Stimulated activated naive CD8-positive, alpha-beta T cell treated with anti-CD3 and anti-CD28 coated beads, Interleukin-15, Interleukin-2, amounts not matched to agents 100 ng/mL and 50 ng/mL, for 24 hours (primary cell): ENCODE data around the gene CYP4A11.
"Not testable (repeated sequence)": the region's sequence is repeated elsewhere in the genome, so short reads cannot be mapped to it uniquely, and the experiment has no call there.

ENCODE experiments used
- H3K27ac Mint-ChIP-seq: one replicate; pipeline ENCODE4 v1.8.0; 2021; ENCODE audit warnings: mild to moderate bottlenecking, mixed read lengths
- H3K27me3 Mint-ChIP-seq: one replicate; pipeline ENCODE4 v1.8.0; 2021; ENCODE audit warnings: mixed read lengths
- H3K36me3 Mint-ChIP-seq: one replicate; pipeline ENCODE4 v1.8.0; 2021; ENCODE audit warnings: low read depth, mixed read lengths
- H3K4me1 Mint-ChIP-seq: one replicate; pipeline ENCODE4 v1.8.0; 2021; ENCODE audit warnings: low read depth, mixed read lengths
- H3K4me3 Mint-ChIP-seq: one replicate; pipeline ENCODE4 v1.8.0; 2021; ENCODE audit warnings: mild to moderate bottlenecking, mixed read lengths
- H3K9me3 Mint-ChIP-seq: one replicate; pipeline ENCODE4 v1.8.0; 2021; ENCODE audit warnings: mixed read lengths

The CYP4A11 gene, protein sequence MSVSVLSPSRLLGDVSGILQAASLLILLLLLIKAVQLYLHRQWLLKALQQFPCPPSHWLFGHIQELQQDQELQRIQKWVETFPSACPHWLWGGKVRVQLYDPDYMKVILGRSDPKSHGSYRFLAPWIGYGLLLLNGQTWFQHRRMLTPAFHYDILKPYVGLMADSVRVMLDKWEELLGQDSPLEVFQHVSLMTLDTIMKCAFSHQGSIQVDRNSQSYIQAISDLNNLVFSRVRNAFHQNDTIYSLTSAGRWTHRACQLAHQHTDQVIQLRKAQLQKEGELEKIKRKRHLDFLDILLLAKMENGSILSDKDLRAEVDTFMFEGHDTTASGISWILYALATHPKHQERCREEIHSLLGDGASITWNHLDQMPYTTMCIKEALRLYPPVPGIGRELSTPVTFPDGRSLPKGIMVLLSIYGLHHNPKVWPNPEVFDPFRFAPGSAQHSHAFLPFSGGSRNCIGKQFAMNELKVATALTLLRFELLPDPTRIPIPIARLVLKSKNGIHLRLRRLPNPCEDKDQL

GRCh38 chr1:46941135-46941694, at the start of gene CYP4A11:
Gene CYP4A11 (minus strand): TSS chr1:46941476. CDS start chr1:46941433, 43 bp downstream.
- Mint-ChIP-seq H3K27ac (no peak within 1 kb of the TSS), H3K27me3 (peaks cover 3% of the 10 kb centered on the region), H3K36me3 (no peaks in the 10 kb centered on the region), H3K4me3 (no peak within 1 kb of the TSS), H3K4me1 (no peaks in the 10 kb centered on the region), H3K9me3 (no peaks in the 10 kb centered on the region)

DNA sequence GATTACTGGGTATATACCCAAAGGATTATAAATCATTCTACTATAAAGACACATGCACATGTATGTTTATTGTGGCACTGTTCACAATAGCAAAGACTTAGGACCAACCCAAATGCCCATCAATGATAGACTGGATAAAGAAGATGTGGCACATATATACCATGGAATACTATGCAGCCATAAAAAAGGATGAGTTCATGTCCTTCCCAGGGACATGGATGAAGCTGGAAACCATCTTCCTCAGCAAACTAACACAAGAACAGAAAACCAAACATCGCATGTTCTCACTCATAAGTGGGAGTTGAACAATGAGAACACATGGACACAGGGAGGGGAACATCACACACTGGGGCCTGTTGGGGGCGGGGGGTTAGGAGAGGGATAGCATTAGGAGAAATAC, 49.3 kb upstream of the CYP4A11 start:
- not testable (repeated sequence) for H3K36me3 Mint-ChIP-seq, H3K9me3 Mint-ChIP-seq, H3K4me3 Mint-ChIP-seq, H3K27me3 Mint-ChIP-seq, H3K4me1 Mint-ChIP-seq, H3K27ac Mint-ChIP-seq

- H3K36me3 Mint-ChIP-seq = no peaks in the 10 kb centered on the region
- H3K27ac Mint-ChIP-seq = no peak overlapping the region
- no peaks in the 10 kb centered on the region for H3K4me1 Mint-ChIP-seq
- peaks cover 2% of the 10 kb centered on the region for H3K9me3 Mint-ChIP-seq
- H3K4me3 Mint-ChIP-seq = no peak overlapping the region
- H3K27me3 Mint-ChIP-seq = peaks cover 16% of the 10 kb centered on the region
These were observed 42.7 kb upstream of the CYP4A11 start for GRCh38 chr1:46983830-46984586.

DNA sequence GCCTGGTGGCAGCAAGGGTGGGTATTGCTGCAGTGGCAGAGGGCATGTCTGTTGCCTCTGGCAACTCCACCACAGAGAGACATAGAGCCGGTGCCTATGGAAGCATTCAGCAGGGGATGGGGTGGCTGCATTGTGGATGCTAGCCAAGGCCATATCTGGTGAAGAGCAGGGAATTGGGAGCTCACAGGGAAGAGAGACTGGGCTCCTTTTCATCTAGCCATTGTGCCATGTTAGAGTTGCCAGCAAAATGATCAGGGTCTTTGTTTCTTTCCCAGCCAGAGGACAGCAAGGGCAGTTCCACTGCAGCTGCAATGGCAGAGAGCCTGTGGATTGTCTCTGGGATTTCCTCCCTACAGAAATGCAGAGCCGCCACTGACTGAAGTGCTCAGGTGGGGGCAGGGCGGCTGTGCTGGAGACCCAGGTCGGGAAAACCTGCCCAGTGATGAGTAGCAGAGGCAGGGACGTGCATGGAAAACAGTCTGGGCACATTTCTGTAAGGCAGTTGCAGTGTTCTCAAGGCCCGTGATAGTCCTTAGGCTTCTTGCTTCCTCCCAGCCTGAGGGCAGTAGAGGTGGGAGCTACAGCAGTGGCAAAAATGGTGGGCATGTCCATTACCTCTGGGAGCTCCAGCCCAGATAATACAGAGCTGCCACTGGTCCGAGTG, 42.0 kb upstream of the CYP4A11 start:
- no peak overlapping the region for H3K4me3 Mint-ChIP-seq
- H3K36me3 Mint-ChIP-seq = no peaks in the 10 kb centered on the region
- peaks cover 22% of the 10 kb centered on the region for H3K27me3 Mint-ChIP-seq
- no peaks in the 10 kb centered on the region for H3K4me1 Mint-ChIP-seq
- no peak overlapping the region for H3K27ac Mint-ChIP-seq
- H3K9me3 Mint-ChIP-seq = peaks cover 8% of the 10 kb centered on the region

- peaks cover 37% of the 10 kb centered on the region for H3K27me3 Mint-ChIP-seq
- no peaks in the 10 kb centered on the region for H3K36me3 Mint-ChIP-seq
- no peaks in the 10 kb centered on the region for H3K9me3 Mint-ChIP-seq
These were observed 27.8 kb upstream of the CYP4A11 start for GRCh38 chr1:46969014-46969619.

DNA sequence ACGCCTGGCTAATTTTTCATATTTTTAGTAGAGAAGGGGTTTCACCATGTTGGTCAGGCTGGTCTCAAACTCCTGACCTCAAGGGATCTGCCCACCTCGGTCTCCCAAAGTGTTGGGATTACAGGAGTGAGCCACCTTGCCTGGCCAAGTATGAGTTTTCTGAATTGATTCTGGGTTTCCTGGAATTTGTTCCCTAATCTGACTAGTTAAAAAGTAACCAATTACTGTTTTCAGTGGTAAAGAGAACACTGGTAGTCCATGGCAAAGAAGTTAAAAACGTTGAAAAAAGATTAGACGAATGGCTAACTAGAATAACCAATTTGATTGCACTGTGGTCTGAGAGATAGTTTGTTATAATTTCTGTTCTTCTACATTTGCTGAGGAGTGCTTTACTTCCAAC, 21.0 kb upstream of the CYP4A11 start:
- not testable (repeated sequence) for H3K4me1 Mint-ChIP-seq, H3K27ac Mint-ChIP-seq, H3K4me3 Mint-ChIP-seq, H3K36me3 Mint-ChIP-seq, H3K9me3 Mint-ChIP-seq
- H3K27me3 Mint-ChIP-seq = peaks cover 32% of the 10 kb centered on the region

More at GRCh38 chr1:46969014-46969619, 27.8 kb upstream of the CYP4A11 start:
- Mint-ChIP-seq H3K4me1 (no peaks in the 10 kb centered on the region), H3K4me3 (no peak overlapping the region), H3K27ac (no peak overlapping the region)

GRCh38 chr1:46961066-46961758, 19.9 kb upstream of the CYP4A11 start:
- H3K4me1 Mint-ChIP-seq = no peaks in the 10 kb centered on the region
- no peak overlapping the region for H3K27ac Mint-ChIP-seq
- no peaks in the 10 kb centered on the region for H3K36me3 Mint-ChIP-seq
- H3K4me3 Mint-ChIP-seq = no peak overlapping the region
- H3K27me3 Mint-ChIP-seq = peaks cover 29% of the 10 kb centered on the region
- no peaks in the 10 kb centered on the region for H3K9me3 Mint-ChIP-seq

GRCh38 chr1:46960250-46960649, 19.0 kb upstream of the CYP4A11 start:
- Mint-ChIP-seq H3K36me3 (no peaks in the 10 kb centered on the region), H3K9me3 (no peaks in the 10 kb centered on the region), H3K27ac (no peak overlapping the region), H3K4me3 (no peak overlapping the region), H3K4me1 (no peaks in the 10 kb centered on the region), H3K27me3 (peaks cover 25% of the 10 kb centered on the region)

- H3K27me3 Mint-ChIP-seq = peaks cover 26% of the 10 kb centered on the region
- H3K4me1 Mint-ChIP-seq, H3K9me3 Mint-ChIP-seq, H3K27ac Mint-ChIP-seq, H3K36me3 Mint-ChIP-seq, H3K4me3 Mint-ChIP-seq: not testable (repeated sequence)
These were observed 13.8 kb upstream of the CYP4A11 start for GRCh38 chr1:46955116-46955515.

DNA sequence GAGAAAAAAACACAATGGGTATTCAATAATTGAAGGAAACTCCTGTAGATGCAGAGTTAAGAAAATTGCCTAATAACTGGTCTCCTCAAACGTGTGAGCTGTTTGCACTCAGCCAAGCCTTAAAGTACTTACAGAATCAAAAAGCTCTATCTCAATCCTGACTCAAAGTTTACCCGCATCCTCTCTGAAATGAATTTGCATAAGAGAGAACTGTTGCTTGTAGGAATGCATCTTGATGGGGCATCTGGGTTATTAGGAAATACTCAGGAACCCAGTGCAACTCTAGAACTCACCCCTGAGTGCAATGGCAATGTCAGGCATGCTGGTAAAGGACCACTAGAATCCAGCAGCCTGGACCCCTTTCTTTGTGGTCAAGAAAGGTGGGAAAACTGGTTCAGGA, 12.6 kb upstream of the CYP4A11 start:
- H3K4me3 Mint-ChIP-seq, H3K27ac Mint-ChIP-seq, H3K36me3 Mint-ChIP-seq: not testable (repeated sequence)

DNA sequence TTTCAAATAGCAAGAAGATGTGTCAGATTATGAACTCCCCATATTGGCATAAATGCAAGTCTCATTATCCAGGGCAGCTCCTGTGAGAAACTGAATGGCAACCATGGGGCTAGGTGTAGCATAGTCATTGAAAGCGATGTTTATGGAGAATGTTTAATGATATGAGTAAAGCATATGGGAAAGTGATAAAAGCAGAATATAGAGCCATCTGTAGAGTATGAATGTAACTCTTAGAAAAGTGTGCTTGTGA, 8.1 kb upstream of the CYP4A11 start:
- H3K36me3 Mint-ChIP-seq, H3K27ac Mint-ChIP-seq, H3K4me1 Mint-ChIP-seq, H3K9me3 Mint-ChIP-seq, H3K4me3 Mint-ChIP-seq: not testable (repeated sequence)
- peaks cover 16% of the 10 kb centered on the region for H3K27me3 Mint-ChIP-seq

More for the DNA sequence above, 12.6 kb upstream of the CYP4A11 start:
- not testable (repeated sequence) for H3K4me1 Mint-ChIP-seq, H3K9me3 Mint-ChIP-seq
- peaks cover 29% of the 10 kb centered on the region for H3K27me3 Mint-ChIP-seq

- H3K9me3 Mint-ChIP-seq = no peaks in the 10 kb centered on the region
- H3K4me3 Mint-ChIP-seq = no peak overlapping the region
- peaks cover 16% of the 10 kb centered on the region for H3K27me3 Mint-ChIP-seq
- no peaks in the 10 kb centered on the region for H3K4me1 Mint-ChIP-seq
- H3K27ac Mint-ChIP-seq = no peak overlapping the region
- no peaks in the 10 kb centered on the region for H3K36me3 Mint-ChIP-seq
These were observed 7.5 kb upstream of the CYP4A11 start for GRCh38 chr1:46948629-46949416.

GRCh38 chr1:46947706-46948105, 6.4 kb upstream of the CYP4A11 start:
- not testable (repeated sequence) for H3K27ac Mint-ChIP-seq, H3K36me3 Mint-ChIP-seq, H3K9me3 Mint-ChIP-seq, H3K4me3 Mint-ChIP-seq, H3K27me3 Mint-ChIP-seq, H3K4me1 Mint-ChIP-seq

DNA sequence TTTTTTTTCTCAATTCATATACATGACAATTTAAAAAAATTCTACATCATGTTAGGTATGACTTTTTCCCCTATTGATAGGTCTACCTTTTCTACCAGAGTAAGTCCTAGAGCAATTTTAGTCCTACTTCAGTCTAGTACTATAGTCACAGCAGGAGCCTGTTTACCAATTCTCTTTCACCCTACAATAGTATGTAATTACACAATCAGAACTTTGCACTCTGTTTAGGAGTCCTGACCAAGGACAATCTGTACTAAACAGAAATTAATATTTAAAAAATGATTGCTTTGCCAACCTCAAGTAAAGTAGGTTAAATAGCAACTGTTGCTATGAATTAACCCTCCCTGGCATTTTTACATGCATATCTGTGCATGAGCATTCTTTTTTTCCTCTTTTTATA, 810 bp upstream of the CYP4A11 start:
- Mint-ChIP-seq H3K4me1 (no peaks in the 10 kb centered on the region), H3K4me3 (no peak overlapping the region), H3K27ac (no peak overlapping the region), H3K9me3 (no peaks in the 10 kb centered on the region), H3K27me3 (peaks cover 3% of the 10 kb centered on the region), H3K36me3 (no peaks in the 10 kb centered on the region)
